Ovary (tissue), 3 donors: ENCODE results near the gene LPCAT1.

Experiments used
- CTCF ChIP-seq, 3 donors: fragments of 450-650 bp in 2 of 3; fragments of 200-600 bp in 1 of 3; IDR thresholded peaks; one replicate each; pipeline versions ENCODE4 v1.5.1 to v1.8.0; 2016 to 2022; ENCODE audit warnings: antibody characterized with exemption in 3 of 3, mild to moderate bottlenecking in 1 of 3
- POLR2A ChIP-seq: fragments of 450-650 bp; IDR thresholded peaks from one replicate; pipeline ENCODE4 v1.6.1; 2017; ENCODE audit warnings: antibody characterized with exemption, mild to moderate bottlenecking, moderate library complexity
- donor health status: DM: no; HTN: no; CAD: no.

GRCh38 chr5:1445313-1445688 lies 78.5 kb downstream of the LPCAT1 start, which contains the start of gene SLC6A3:
- TF ChIP-seq POLR2A (no peak), CTCF (IDR thresholded peaks at IDR 0.05) (no peak)
